Pancreas (tissue), 10 donors: ENCODE data around the gene RERE. TPM values are rescaled to one million over a fixed set of nuclear protein-coding genes. Genes with fewer than 3 reads are reported as not detected.

Experiments used
- ATAC-seq, 4 donors: fragments of 200-7000 bp; cut with Tn5 transposase; one replicate each; pipeline versions ENCODE4 v1.8.0 to v1.9.1; 2020; ENCODE audit warnings: mild to moderate bottlenecking in 4 of 4, moderate library complexity in 4 of 4
- DNase-seq, 6 donors: peaks; one replicate each; pipeline ENCODE4 v3.0.0-alpha.2; 2020
- FAIRE-seq: peaks from 2 replicates; lab custom pipeline; 2012; peaks lifted over from hg19 to GRCh38; lab: Jason Lieb, UNC
- H3K27ac ChIP-seq, 4 donors: fragments of 200-600 bp; sonication (generic); 1 replicate in 3 of 4; 2 replicates in 1 of 4; pipeline versions ENCODE4 v1.5.0 to v1.8.0; 2020
- H3K27me3 ChIP-seq, 4 donors: fragments of 200-600 bp; one replicate each; pipeline ENCODE4 v1.8.0; 2021
- H3K36me3 ChIP-seq, 3 donors: fragments of 200-600 bp; sonication (generic) in 1 of 3; one replicate each; pipeline versions ENCODE4 v1.5.0 to v1.8.0; 2020 to 2021
- H3K4me1 ChIP-seq, 3 donors: fragments of 200-600 bp; one replicate each; pipeline ENCODE4 v1.8.0; 2021
- H3K4me3 ChIP-seq, 4 donors: fragments of 200-600 bp; sonication (generic) in 2 of 4; one replicate each; pipeline versions ENCODE4 v1.5.0 to v1.8.0; 2020 to 2021
- H3K9me3 ChIP-seq, 4 donors: fragments of 200-600 bp; one replicate each; pipeline ENCODE4 v1.8.0; 2021
- CTCF ChIP-seq, 4 donors: fragments of 200-600 bp; sonication (generic) in 3 of 4; IDR thresholded peaks; one replicate each; pipeline versions ENCODE4 v1.5.0 to v1.8.0; 2021; ENCODE audit warnings: antibody characterized with exemption in 4 of 4
- WGBS, 2 donors: extraction: QIAGEN DNeasy Blood & Tissue Kit; methylation state at CpG; one replicate each; pipeline ENCODE4 v1.1.7; 2013; 5-methylcytosine and 5-hydroxymethylcytosine counted together
- intact Hi-C, 3 donors: fragments of 100-400 bp; cut with DNase I; formaldehyde crosslinking; loops; one replicate each; pipeline versions ENCODE4 v1.11.1 to v1.14.2; 2022
- polyA plus RNA-seq, 2 donors: library from polyadenylated mRNA; stranded (reverse); fragments of 200-250 nt; gene quantifications; one replicate each; pipeline ENCODE4 v1.2.3, GENCODE V29; 2013
- total RNA-seq, 6 donors: library from RNA; stranded (reverse); fragmentation: NEBNext Ultra II Directional in 4 of 6; extraction: Animal tissue kit (Norgen Biotek cat#: 25700) in 4 of 6; gene quantifications; one replicate each; pipeline versions ENCODE4 v1.2.1 to v1.2.4, GENCODE V29; 2021 to 2023
- donor health status: healthy with polysubstance abuse.
- donor health status: DM: no; HTN: no; CAD: no; lungs with moderate emphysema.
- donor health status: DM: no; HTN: no; CAD: no.
- donor health status: control.
- donor health status: control.
- donor health status: Bipolar disorder and iron deficiency.
- donor health status: DM: yes; HTN: yes; CAD: no.
- donor health status: DM: no; HTN: no; CAD: no.
- donor health status: DM: no; HTN: no; CAD: no.
- donor health status: DM: yes; HTN: yes; CAD: no.

RERE gene
- total and polyA plus RNA-seq, 8 donors: 27.0 to 76.7 (median 50.7) TPM

- Histone ChIP-seq H3K4me3 (no peak overlapping the region), H3K4me1 (peaks cover 8 to 12% (median 9%) of the 10 kb centered on the region in 3 donors), H3K9me3 (no peaks in the 10 kb centered on the region), H3K36me3 (no peaks in the 10 kb centered on the region), H3K27ac (no peak overlapping the region), H3K27me3 (no peaks in the 10 kb centered on the region)
- DNase-seq (no peak), ATAC-seq (no peak), FAIRE-seq (no peak)
- intact Hi-C loops: loop anchor here in 1 of 3 donors (10.0 kb wide), 1 partner anchor 111 kb away; no protein-coding TSS in a partner anchor
- no peak for TF ChIP-seq CTCF (IDR thresholded peaks at IDR 0.05)
- WGBS, 2 donors: 84 to 90% methylated on average over 21 of the region's 21 CpGs
Observed at GRCh38 chr1:8845104-8846097, 28.0 kb upstream of the RERE start.

- intact Hi-C loops: loop anchor here in 1 of 3 donors (10.0 kb wide), 1 partner anchor 110 kb away; no protein-coding TSS in a partner anchor
- Histone ChIP-seq H3K4me1 (peaks cover 8 to 12% (median 9%) of the 10 kb centered on the region in 3 donors), H3K9me3 (no peaks in the 10 kb centered on the region), H3K36me3 (no peaks in the 10 kb centered on the region), H3K27ac (no peak overlapping the region), H3K27me3 (no peaks in the 10 kb centered on the region), H3K4me3 (no peak overlapping the region)
- no peak for TF ChIP-seq CTCF (IDR thresholded peaks at IDR 0.05)
- ATAC-seq: no peak
- DNase-seq: no peak
- no peak for FAIRE-seq
- 57 to 65% methylated on average over 7 of the region's 7 CpGs for WGBS, 2 donors
Observed at GRCh38 chr1:8844501-8845006, 27.1 kb upstream of the RERE start.

DNA sequence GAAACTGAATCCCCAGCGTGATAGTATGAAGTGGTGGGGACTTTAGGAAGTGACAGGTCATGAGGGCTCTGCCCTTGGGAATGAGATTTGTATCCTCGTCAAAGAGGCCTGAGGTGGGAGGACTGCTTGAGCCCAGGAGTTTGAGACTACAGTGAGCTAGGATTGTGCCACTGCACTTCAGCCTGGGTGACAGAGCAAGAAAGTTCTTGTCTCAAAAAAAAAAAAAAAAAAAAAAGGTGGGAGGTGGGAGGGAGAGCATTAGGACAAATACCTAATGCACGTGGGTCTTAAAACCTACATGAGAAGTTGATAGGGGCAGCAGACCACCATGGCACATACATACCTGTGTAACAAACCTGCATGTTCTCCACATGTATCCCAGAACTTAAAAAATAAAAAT is 24.0 kb upstream of the RERE start:
- intact Hi-C loops: loop anchor here in 1 of 3 donors (10.0 kb wide), 1 partner anchor 107 kb away; no protein-coding TSS in a partner anchor
- H3K4me1 ChIP-seq: no peaks in the 10 kb centered on the region
- no peak overlapping the region for H3K27ac ChIP-seq
- no peaks in the 10 kb centered on the region for H3K27me3 ChIP-seq
- WGBS, 2 donors: 81% methylated on average over 3 of the region's 3 CpGs
- no peak for ATAC-seq
- no peaks in the 10 kb centered on the region for H3K36me3 ChIP-seq
- TF ChIP-seq CTCF (IDR thresholded peaks at IDR 0.05): no peak
- no peak overlapping the region for H3K4me3 ChIP-seq
- H3K9me3 ChIP-seq: no peaks in the 10 kb centered on the region
- DNase-seq: no peak
- no peak for FAIRE-seq

DNA sequence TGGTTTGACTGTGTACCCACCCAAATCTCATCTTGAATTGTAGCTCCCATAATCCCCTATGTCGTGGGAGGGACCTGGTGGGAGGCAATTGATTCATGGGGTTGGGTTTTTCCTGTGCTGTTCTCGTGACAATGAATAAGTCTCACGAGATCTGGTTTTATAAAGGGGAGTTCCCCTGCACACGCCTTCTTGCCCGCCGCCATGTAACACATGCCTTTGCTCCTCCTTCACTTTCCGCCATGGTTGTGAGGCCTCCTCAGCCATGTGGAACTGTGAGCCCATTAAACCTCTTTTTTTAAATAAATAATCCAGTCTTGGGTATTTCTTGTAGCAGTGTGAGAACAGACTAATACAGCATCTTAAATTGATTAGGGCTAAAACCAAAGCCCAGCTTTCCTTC is 22.6 kb upstream of the RERE start:
- DNase-seq (no peak), ATAC-seq (no peak), FAIRE-seq (no peak)
- Histone ChIP-seq H3K4me1 (no peaks in the 10 kb centered on the region), H3K36me3 (no peaks in the 10 kb centered on the region), H3K9me3 (no peaks in the 10 kb centered on the region), H3K27me3 (no peaks in the 10 kb centered on the region), H3K4me3 (no peak overlapping the region), H3K27ac (no peak overlapping the region)
- WGBS, 2 donors: 90 to 96% methylated on average over 7 of the region's 7 CpGs
- intact Hi-C loops: loop anchor here in 1 of 3 donors (10.0 kb wide), 1 partner anchor 105 kb away; no protein-coding TSS in a partner anchor
- TF ChIP-seq CTCF (IDR thresholded peaks at IDR 0.05): no peak
